Measurements from ENCODE around the gene ELK4. TPM values are rescaled to one million over a fixed set of nuclear protein-coding genes. Genes with fewer than 3 reads are reported as not detected.

Gene ELK4
- polyA plus RNA-seq, 1 donor (not counting 4 experiments of a cell fraction or from before 2014, with no cell fraction given), result 8.6 TPM

DNA sequence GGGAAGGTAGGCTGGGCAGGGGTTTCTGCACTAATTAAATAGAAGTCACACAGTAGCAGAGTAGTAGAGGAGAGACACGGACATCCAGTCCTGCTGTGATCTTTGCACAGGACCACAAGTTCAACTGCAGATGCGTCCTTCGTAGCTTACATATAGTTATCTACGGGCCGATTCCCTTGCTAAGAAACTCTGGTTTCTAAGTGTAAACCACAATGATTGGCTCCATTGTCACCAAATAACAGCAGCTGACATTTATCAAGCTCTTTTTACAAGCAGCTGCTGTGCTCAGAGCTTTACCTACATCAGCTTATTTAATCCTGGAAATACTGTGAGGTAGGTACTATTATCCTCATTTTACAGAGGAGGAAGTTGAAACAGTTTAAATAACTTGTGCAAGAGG lies 45.4 kb upstream of the ELK4 start:
- Histone ChIP-seq H3K4me3 (ENCODE audit: control insufficient read depth in 2 of 3, extremely low read depth in 1 of 3, insufficient read depth in 2 of 3, low read depth in 1 of 3, low read length in 3 of 3) (no peak overlapping the region), H3K9me3 (ENCODE audit: control insufficient read depth, low read depth, low read length) (no peaks in the 10 kb centered on the region), H3K36me3 (ENCODE audit: control insufficient read depth in 2 of 2, extremely low read depth in 1 of 2, insufficient read depth in 2 of 2, low read length in 2 of 2) (peaks cover 0 to 2% of the 10 kb centered on the region in 2 experiments), H4K20me1 (ENCODE audit: control insufficient read depth, extremely low read depth, insufficient read depth, low read length) (no peaks in the 10 kb centered on the region), H3K4me1 (ENCODE audit: control insufficient read depth, extremely low read depth, insufficient read depth, low read length) (peaks cover 14% of the 10 kb centered on the region), H3K27ac (ENCODE audit: control insufficient read depth, insufficient read depth, low read length) (no peak overlapping the region), H2AFZ (ENCODE audit: control insufficient read depth, low read length) (no peak overlapping the region), H3K9me1 (ENCODE audit: control insufficient read depth, extremely low read depth, insufficient read depth, low read length) (no peaks in the 10 kb centered on the region), H3K27me3 (ENCODE audit: control insufficient read depth, extremely low read depth, insufficient read depth, low read length) (no peaks in the 10 kb centered on the region), H3K9ac (ENCODE audit: control insufficient read depth, extremely low read depth, insufficient read depth, low read length) (no peak overlapping the region), H3K79me2 (ENCODE audit: control insufficient read depth, insufficient read depth, low read length) (peaks cover 4% of the 10 kb centered on the region), H3K4me2 (ENCODE audit: control insufficient read depth, extremely low read depth, insufficient read depth, low read depth, low read length) (no peak overlapping the region)
- FAIRE-seq (no peak), DNase-seq (ENCODE audit: low read depth, low spot score) (no peak)
- dilution Hi-C loops (cut with MboI; ENCODE audit: extremely low pct_ligation_motif_present, low sequenced_read_pairs), result no loop called here
- no peak for TF ChIP-seq EZH2 (IDR thresholded peaks at IDR 0.05; ENCODE audit: low read length)
- TF ChIP-seq, protein P1, sequence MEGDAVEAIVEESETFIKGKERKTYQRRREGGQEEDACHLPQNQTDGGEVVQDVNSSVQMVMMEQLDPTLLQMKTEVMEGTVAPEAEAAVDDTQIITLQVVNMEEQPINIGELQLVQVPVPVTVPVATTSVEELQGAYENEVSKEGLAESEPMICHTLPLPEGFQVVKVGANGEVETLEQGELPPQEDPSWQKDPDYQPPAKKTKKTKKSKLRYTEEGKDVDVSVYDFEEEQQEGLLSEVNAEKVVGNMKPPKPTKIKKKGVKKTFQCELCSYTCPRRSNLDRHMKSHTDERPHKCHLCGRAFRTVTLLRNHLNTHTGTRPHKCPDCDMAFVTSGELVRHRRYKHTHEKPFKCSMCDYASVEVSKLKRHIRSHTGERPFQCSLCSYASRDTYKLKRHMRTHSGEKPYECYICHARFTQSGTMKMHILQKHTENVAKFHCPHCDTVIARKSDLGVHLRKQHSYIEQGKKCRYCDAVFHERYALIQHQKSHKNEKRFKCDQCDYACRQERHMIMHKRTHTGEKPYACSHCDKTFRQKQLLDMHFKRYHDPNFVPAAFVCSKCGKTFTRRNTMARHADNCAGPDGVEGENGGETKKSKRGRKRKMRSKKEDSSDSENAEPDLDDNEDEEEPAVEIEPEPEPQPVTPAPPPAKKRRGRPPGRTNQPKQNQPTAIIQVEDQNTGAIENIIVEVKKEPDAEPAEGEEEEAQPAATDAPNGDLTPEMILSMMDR (optimal IDR thresholded peaks at IDR 0.05 in 1 of 3, IDR thresholded peaks at IDR 0.05 in 1 of 3, conservative IDR thresholded peaks at IDR 0.05 in 1 of 3; ENCODE audit: extremely low read depth in 1 of 3, insufficient read depth in 2 of 3, low read length in 3 of 3), result no peak

DNA sequence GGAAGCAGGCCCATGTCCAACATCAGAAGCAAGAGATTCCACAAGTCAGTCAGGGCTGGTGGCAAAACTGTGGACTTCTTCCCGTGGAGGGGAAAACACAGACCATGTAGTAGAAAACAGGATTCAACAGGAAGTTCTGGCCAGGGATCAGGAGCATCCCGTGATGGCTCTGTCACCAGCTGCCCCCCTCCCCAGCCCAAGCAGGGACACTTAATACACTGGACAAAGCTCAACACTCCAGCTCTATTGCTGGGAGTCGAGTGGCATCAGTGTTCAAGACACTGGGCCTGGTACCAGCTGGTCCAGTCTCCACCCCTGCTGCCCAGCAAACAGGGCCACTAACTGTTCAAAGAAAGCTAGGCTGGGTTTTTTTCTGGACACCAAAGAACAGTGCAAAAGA lies 44.8 kb upstream of the ELK4 start:
- Histone ChIP-seq H4K20me1 (ENCODE audit: control insufficient read depth, extremely low read depth, insufficient read depth, low read length) (no peaks in the 10 kb centered on the region), H3K4me2 (ENCODE audit: control insufficient read depth, extremely low read depth, insufficient read depth, low read depth, low read length) (no peak overlapping the region), H3K4me1 (ENCODE audit: control insufficient read depth, extremely low read depth, insufficient read depth, low read length) (peaks cover 19% of the 10 kb centered on the region), H2AFZ (ENCODE audit: control insufficient read depth, low read length) (no peak overlapping the region), H3K27ac (ENCODE audit: control insufficient read depth, insufficient read depth, low read length) (no peak overlapping the region), H3K9me1 (ENCODE audit: control insufficient read depth, extremely low read depth, insufficient read depth, low read length) (no peaks in the 10 kb centered on the region), H3K9ac (ENCODE audit: control insufficient read depth, extremely low read depth, insufficient read depth, low read length) (no peak overlapping the region), H3K4me3 (ENCODE audit: control insufficient read depth in 2 of 3, extremely low read depth in 1 of 3, insufficient read depth in 2 of 3, low read depth in 1 of 3, low read length in 3 of 3) (no peak overlapping the region), H3K27me3 (ENCODE audit: control insufficient read depth, extremely low read depth, insufficient read depth, low read length) (no peaks in the 10 kb centered on the region), H3K9me3 (ENCODE audit: control insufficient read depth, low read depth, low read length) (no peaks in the 10 kb centered on the region), H3K36me3 (ENCODE audit: control insufficient read depth in 2 of 2, extremely low read depth in 1 of 2, insufficient read depth in 2 of 2, low read length in 2 of 2) (peaks cover 0 to 2% of the 10 kb centered on the region in 2 experiments), H3K79me2 (ENCODE audit: control insufficient read depth, insufficient read depth, low read length) (peaks cover 4% of the 10 kb centered on the region)
- no peak for DNase-seq (ENCODE audit: low read depth, low spot score)
- TF ChIP-seq EZH2 (IDR thresholded peaks at IDR 0.05; ENCODE audit: low read length), result no peak
- TF ChIP-seq, protein P1 (optimal IDR thresholded peaks at IDR 0.05 in 1 of 3, IDR thresholded peaks at IDR 0.05 in 1 of 3, conservative IDR thresholded peaks at IDR 0.05 in 1 of 3; ENCODE audit: extremely low read depth in 1 of 3, insufficient read depth in 2 of 3, low read length in 3 of 3), result no peak
- FAIRE-seq, result no peak
- dilution Hi-C loops (cut with MboI; ENCODE audit: extremely low pct_ligation_motif_present, low sequenced_read_pairs), result no loop called here
